MG63 (cell line): ENCODE data around the gene RAB3A. TPM values are rescaled to one million over a fixed set of nuclear protein-coding genes. Genes with fewer than 3 reads are reported as not detected.

Experiments used
- DNase-seq: peaks from one replicate; pipeline ENCODE4 v3.0.0-alpha.2; 2020
- H3K27me3 ChIP-seq: fragments of 250-450 bp; sonication (Bioruptor Pico); 2 replicates; pipeline ENCODE4 v1.5.1; 2020; ENCODE audit warnings: mild to moderate bottlenecking, moderate library complexity
- H3K36me3 ChIP-seq: fragments of 250-450 bp; sonication (Bioruptor Pico); 2 replicates; pipeline ENCODE4 v1.5.1; 2020; ENCODE audit warnings: mild to moderate bottlenecking, moderate library complexity
- H3K4me3 ChIP-seq: fragments of 250-450 bp; sonication (Bioruptor Pico); 2 replicates; pipeline ENCODE4 v1.5.1; 2020; ENCODE audit warnings: mild to moderate bottlenecking, moderate library complexity
- H3K9me3 ChIP-seq: fragments of 250-450 bp; sonication (Bioruptor Pico); 2 replicates; pipeline ENCODE4 v1.5.1; 2020; ENCODE audit warnings: mild to moderate bottlenecking, moderate library complexity
- total RNA-seq: library from RNA; depleted of rRNA; stranded (reverse); fragments of >200 nt; shearing (Covaris generic); gene quantifications from 2 replicates; pipeline ENCODE4 v1.2.3, GENCODE V29; 2014; ENCODE audit warnings: low replicate concordance

Gene RAB3A
- total RNA-seq, 1 experiment from 2014 or later = 0.99 TPM

DNA sequence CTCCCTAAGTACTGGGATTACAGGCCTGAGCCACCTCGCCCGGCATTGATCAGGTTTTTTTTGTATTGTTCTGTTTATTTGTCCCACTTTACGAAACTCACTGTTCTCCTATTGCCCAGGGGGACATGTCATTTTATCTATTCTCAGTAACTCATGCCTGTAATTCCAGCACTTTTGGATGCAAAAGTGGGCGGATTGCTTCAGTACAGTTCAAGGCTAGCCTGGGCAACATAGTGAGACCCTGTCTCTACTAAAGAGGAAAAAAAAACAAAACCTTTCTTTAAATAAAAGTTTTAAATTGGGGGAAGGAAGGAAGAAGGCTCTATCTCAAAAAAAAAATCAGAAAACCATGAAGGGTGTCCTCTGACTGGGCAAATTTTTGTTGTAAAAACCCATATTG, 13.6 kb downstream of the RAB3A start:
- Histone ChIP-seq H3K9me3 (no peaks in the 10 kb centered on the region), H3K36me3 (peaks cover 4% of the 10 kb centered on the region), H3K27me3 (no peaks in the 10 kb centered on the region), H3K4me3 (no peak overlapping the region)
- DNase-seq = no peak

- Histone ChIP-seq H3K36me3 (no peaks in the 10 kb centered on the region), H3K9me3 (no peaks in the 10 kb centered on the region), H3K27me3 (no peaks in the 10 kb centered on the region; the same call in 1 of the 2 replicates), H3K4me3 (no peak overlapping the region)
- no peak for DNase-seq
Measured at GRCh38 chr19:18185538-18185937, 18.3 kb downstream of the RAB3A start.

- no peak for DNase-seq
- Histone ChIP-seq H3K4me3 (no peak overlapping the region), H3K36me3 (no peaks in the 10 kb centered on the region), H3K27me3 (no peaks in the 10 kb centered on the region; the same call in 1 of the 2 replicates), H3K9me3 (no peaks in the 10 kb centered on the region)
Measured at GRCh38 chr19:18183529-18183928, 20.3 kb downstream of the RAB3A start.

- H3K4me3 ChIP-seq = no peak overlapping the region
- H3K36me3 ChIP-seq = no peaks in the 10 kb centered on the region
- DNase-seq = no peak
- H3K9me3 ChIP-seq = no peaks in the 10 kb centered on the region
- no peaks in the 10 kb centered on the region; the same call in 1 of the 2 replicates for H3K27me3 ChIP-seq
Measured at GRCh38 chr19:18179957-18180356, 23.9 kb downstream of the RAB3A start.

GRCh38 chr19:18176367-18177310, 27.2 kb downstream of the RAB3A start:
- Histone ChIP-seq H3K9me3 (no peaks in the 10 kb centered on the region), H3K36me3 (no peaks in the 10 kb centered on the region), H3K4me3 (no peak overlapping the region), H3K27me3 (no peaks in the 10 kb centered on the region; the same call in 1 of the 2 replicates)
- DNase-seq = no peak

- Histone ChIP-seq H3K9me3 (no peaks in the 10 kb centered on the region), H3K36me3 (no peaks in the 10 kb centered on the region), H3K27me3 (no peaks in the 10 kb centered on the region), H3K4me3 (no peak overlapping the region)
- no peak for DNase-seq
Measured at GRCh38 chr19:18174983-18175382, 28.9 kb downstream of the RAB3A start.

- Histone ChIP-seq H3K27me3 (no peaks in the 10 kb centered on the region), H3K4me3 (peak within 1 kb of the TSS; percentile 56), H3K9me3 (no peaks in the 10 kb centered on the region), H3K36me3 (peaks cover 7% of the 10 kb centered on the region)
- DNase-seq = peak; percentile 49
Measured at GRCh38 chr19:18173572-18174288, 30.1 kb downstream of the RAB3A start, which contains the start of gene IFI30. TSS of gene IFI30 (plus strand) at chr19:18173813. CDS start at chr19:18173842, 29 bp downstream.

GRCh38 chr19:18173054-18173571, 30.7 kb downstream of the RAB3A start:
- Histone ChIP-seq H3K36me3 (peaks cover 13% of the 10 kb centered on the region), H3K27me3 (no peaks in the 10 kb centered on the region), H3K4me3 (peak overlapping the region; percentile 56), H3K9me3 (no peaks in the 10 kb centered on the region)
- no peak for DNase-seq

DNA sequence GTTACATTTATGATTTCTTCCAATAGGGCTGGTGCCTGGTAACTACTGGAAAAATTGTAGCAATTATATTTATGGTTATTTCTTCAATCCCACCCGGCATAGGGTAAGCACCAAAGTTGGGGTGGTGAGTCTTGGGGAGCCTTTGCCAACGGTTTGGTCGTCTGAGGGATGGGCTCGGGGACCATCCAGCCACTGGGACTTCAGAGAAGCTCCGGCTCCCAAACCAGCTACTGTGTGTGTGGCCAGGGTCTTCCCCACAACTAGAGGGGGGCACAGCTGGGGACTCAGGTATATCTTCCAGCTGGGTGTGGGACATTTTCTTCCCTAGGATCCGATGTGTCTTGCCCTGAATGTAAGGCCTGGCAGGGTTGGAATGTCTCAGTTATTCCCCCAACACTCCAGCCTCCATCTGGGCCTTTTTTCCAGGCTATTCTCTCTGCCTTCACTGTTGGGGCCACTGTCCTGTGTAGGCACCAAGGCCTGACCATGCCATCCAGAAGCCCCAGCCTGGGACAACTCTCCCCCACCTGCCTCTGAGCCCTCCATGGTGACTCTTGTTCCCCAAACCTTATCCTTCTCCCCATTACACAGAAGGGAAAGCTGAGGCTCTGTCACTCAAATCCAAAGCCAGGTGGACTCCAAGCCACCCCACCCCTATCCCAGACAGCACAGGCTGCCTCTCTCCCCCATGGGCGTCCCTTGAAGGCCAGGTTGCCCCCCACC, 31.4 kb downstream of the RAB3A start:
- Histone ChIP-seq H3K9me3 (no peaks in the 10 kb centered on the region), H3K36me3 (peaks cover 17% of the 10 kb centered on the region), H3K27me3 (no peaks in the 10 kb centered on the region), H3K4me3 (no peak overlapping the region)
- no peak for DNase-seq

GRCh38 chr19:18171605-18172327, 32.1 kb downstream of the RAB3A start:
- no peaks in the 10 kb centered on the region for H3K27me3 ChIP-seq
- H3K9me3 ChIP-seq = no peaks in the 10 kb centered on the region
- DNase-seq = no peak
- H3K4me3 ChIP-seq = no peak overlapping the region
- H3K36me3 ChIP-seq = peaks cover 20% of the 10 kb centered on the region

- Histone ChIP-seq H3K4me3 (no peak overlapping the region), H3K36me3 (peaks cover 26% of the 10 kb centered on the region), H3K27me3 (no peaks in the 10 kb centered on the region), H3K9me3 (no peaks in the 10 kb centered on the region)
- no peak for DNase-seq
Measured at GRCh38 chr19:18170714-18171255, 33.1 kb downstream of the RAB3A start.

DNA sequence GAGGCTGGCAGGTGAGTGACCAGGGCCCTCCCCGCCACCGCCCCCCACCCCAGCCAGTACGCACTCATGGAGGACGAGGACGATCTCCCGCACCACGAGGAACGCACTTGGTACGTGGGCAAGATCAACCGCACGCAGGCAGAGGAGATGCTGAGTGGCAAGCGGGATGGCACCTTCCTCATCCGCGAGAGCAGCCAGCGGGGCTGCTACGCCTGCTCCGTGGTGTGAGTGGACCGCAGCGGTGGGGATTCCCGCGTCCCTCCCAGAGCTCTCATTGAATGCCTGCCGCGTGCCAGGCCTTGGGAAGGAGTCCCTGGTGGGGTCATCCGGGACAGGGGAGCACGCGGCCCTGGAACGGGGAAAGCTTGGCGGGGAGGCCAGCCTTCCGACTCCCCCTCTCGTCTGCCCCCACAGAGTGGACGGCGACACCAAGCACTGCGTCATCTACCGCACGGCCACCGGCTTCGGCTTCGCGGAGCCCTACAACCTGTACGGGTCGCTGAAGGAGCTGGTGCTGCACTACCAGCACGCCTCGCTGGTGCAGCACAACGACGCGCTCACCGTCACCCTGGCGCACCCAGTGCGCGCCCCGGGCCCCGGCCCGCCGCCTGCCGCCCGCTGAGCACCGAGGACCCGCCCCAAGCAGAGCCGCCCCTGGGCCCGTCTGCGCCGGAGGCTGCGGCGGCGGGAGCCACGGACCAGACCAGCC, 35.0 kb downstream of the RAB3A start:
- DNase-seq = no peak
- H3K27me3 ChIP-seq = no peaks in the 10 kb centered on the region

DNA sequence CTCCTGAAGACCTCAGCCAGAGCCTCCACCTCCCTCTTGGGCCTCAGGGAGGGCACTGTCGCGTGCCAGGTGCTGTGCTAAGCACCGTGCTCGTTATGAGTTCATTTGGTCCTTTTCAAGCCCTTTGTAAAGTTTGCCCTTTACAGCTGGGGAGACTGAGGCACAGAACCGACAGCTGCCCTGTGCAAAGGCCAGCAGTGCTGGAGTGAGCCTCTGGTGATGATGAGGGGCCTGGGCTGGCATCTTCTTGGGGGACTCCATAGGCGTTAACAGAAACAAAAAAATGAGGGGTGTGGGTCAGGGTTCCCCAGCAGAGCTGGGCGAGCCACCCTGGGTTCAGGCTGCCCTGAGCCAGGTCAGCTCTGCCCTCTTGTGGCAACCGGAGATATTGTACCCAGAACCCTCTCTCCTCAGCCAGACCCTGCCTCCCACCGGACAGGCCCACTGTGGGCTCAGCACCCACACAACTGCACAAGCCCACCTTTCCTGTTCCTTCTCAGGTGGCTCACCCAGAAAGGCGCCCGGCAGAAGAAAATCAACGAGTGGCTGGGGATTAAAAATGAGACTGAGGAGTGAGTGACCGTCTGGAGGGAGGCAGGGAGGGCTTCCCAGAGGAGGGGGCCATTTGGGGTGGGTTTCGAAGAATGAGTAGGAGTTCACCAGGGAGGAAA, 35.7 kb downstream of the RAB3A start:
- Histone ChIP-seq H3K4me3 (no peak overlapping the region), H3K27me3 (no peaks in the 10 kb centered on the region), H3K9me3 (no peaks in the 10 kb centered on the region), H3K36me3 (peaks cover 48% of the 10 kb centered on the region)
- peak; percentile 33 for DNase-seq

More for the DNA sequence above, 35.0 kb downstream of the RAB3A start:
- H3K36me3 ChIP-seq = peaks cover 40% of the 10 kb centered on the region
- H3K4me3 ChIP-seq = no peak overlapping the region
- no peaks in the 10 kb centered on the region for H3K9me3 ChIP-seq

- no peak for DNase-seq
- Histone ChIP-seq H3K4me3 (no peak overlapping the region), H3K36me3 (peaks cover 59% of the 10 kb centered on the region), H3K9me3 (no peaks in the 10 kb centered on the region), H3K27me3 (no peaks in the 10 kb centered on the region)
Measured at GRCh38 chr19:18167011-18167410, 36.8 kb downstream of the RAB3A start.
